ENCODE measurements around the gene KMT2A.
"Not testable (repeated sequence)": the region's sequence is repeated elsewhere in the genome, so short reads cannot be mapped to it uniquely, and the experiment has no call there.

The KMT2A gene

DNA sequence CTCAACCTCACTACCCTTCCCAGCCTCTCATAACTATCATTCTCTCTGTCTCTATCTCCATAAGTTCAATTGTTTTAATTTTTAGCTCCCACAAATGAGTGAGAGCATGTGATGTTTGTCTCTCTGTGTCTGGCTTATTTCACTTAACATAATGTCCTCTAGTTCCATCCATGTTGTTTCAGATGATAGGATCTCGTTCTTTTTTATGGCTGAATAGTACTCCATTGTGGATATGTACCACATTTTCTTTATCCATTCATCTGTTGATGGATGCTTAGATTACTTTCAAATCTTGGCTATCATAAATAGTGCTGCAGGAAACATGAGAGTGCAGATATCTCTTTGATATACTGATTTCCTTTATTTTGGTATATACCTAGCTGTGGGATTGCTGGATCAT is 44.9 kb downstream of the KMT2A start:
- not testable (repeated sequence) for DNase-seq (ENCODE audit: low read depth in 3 of 3, low spot score in 1 of 3)

- no peak for DNase-seq (ENCODE audit: low read depth in 3 of 3, low spot score in 1 of 3)
Measured at GRCh38 chr11:118484405-118484804, 48.1 kb downstream of the KMT2A start.

GRCh38 chr11:118485273-118485672 is 49.0 kb downstream of the KMT2A start:
- DNase-seq (ENCODE audit: low read depth in 3 of 3, low spot score in 1 of 3), result no peak

GRCh38 chr11:118488480-118489109 is 52.3 kb downstream of the KMT2A start:
- DNase-seq (ENCODE audit: low read depth in 3 of 3, low spot score in 1 of 3), result peak; percentile 47 to 74 (median 67)

DNA sequence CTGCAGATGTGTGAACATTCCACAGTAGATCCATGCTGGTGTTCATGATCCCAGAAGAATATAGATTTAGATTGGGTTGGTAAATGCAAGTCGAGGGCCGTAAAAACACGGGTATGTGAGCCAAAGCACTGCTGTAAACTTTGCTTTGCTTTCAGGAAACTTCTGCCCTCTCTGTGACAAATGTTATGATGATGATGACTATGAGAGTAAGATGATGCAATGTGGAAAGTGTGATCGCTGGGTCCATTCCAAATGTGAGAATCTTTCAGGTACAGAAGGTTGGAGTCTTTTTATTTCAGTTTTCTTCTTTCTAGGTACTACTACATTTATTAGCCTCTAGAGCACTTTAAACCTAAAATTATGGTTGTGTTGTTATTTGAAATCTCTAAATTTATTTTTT is 54.7 kb downstream of the KMT2A start:
- no peak for DNase-seq (ENCODE audit: low read depth in 3 of 3, low spot score in 1 of 3)

GRCh38 chr11:118497831-118498230 is 61.5 kb downstream of the KMT2A start:
- DNase-seq (ENCODE audit: low read depth in 3 of 3, low spot score in 1 of 3), result no peak

GRCh38 chr11:118503216-118503615 is 66.9 kb downstream of the KMT2A start:
- DNase-seq (ENCODE audit: low read depth in 3 of 3, low spot score in 1 of 3), result no peak

GRCh38 chr11:118511601-118512000 is 75.3 kb downstream of the KMT2A start:
- no peak for DNase-seq (ENCODE audit: low read depth in 3 of 3, low spot score in 1 of 3)

DNA sequence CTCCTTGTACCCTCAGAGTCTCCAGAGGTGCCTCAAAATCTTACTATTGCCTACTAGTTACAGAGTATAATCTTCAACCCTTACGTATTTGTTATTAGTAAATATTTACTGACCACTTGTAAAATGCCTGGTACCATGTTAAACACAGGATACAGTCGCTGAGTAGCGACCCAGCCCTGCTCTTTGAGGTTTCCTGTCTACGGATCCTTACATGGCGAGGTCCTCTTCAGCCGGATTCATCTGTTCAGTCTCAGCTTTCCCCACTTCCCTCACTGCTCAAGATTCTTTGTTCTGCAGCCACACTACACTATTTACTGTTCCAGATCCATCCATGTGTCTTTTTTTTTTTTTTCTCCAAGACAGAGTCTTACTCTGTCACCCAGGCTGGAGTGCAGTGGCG is 77.8 kb downstream of the KMT2A start:
- no peak for DNase-seq (ENCODE audit: low read depth in 3 of 3, low spot score in 1 of 3)

DNA sequence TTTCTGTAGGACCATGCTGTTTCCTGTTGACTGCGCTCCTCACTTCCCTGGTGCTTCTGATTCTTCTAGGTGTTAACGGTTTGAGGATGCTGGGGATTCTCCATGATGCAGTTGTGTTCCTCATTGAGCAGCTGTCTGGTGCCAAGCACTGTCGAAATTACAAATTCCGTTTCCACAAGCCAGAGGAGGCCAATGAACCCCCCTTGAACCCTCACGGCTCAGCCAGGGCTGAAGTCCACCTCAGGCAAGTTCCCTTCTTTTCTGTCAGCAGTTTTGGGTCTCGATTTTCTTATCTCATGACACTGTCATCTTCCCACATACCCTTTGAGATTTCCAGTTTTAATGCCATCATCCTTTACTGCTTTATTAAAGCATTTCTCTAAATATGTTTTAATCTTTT is 83.3 kb downstream of the KMT2A start:
- DNase-seq (ENCODE audit: low read depth in 3 of 3, low spot score in 1 of 3), result no peak

GRCh38 chr11:118521892-118522311 is 85.6 kb downstream of the KMT2A start:
- DNase-seq (ENCODE audit: low read depth in 3 of 3, low spot score in 1 of 3), result no peak

GRCh38 chr11:118522571-118523072 is 86.3 kb downstream of the KMT2A start:
- no peak for DNase-seq (ENCODE audit: low read depth in 3 of 3, low spot score in 1 of 3)

- DNase-seq (ENCODE audit: low read depth in 3 of 3, low spot score in 1 of 3), result no peak
Measured at GRCh38 chr11:118524356-118524755, 88.1 kb downstream of the KMT2A start.

- DNase-seq (ENCODE audit: low read depth in 3 of 3, low spot score in 1 of 3), result no peak
Measured at GRCh38 chr11:118524757-118525470, 88.6 kb downstream of the KMT2A start.

DNA sequence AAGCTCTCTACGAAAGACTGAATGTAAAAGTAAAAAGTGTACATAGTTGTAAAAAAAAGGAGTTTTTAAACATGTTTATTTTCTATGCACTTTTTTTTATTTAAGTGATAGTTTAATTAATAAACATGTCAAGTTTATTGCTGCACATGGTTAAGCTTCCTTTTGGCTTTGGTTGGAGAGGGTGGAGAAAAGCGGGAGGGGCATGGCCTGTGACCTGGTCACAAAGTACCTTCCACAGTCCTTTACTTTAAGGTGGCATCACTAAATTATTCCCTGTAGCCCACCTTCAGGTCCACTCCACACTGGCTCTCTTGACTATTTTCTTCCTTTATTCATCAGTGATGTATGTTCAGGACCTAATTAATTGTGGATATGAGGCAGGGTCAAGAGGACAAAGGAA is 90.4 kb downstream of the KMT2A start:
- DNase-seq (ENCODE audit: low read depth in 3 of 3, low spot score in 1 of 3), result no peak

DNA sequence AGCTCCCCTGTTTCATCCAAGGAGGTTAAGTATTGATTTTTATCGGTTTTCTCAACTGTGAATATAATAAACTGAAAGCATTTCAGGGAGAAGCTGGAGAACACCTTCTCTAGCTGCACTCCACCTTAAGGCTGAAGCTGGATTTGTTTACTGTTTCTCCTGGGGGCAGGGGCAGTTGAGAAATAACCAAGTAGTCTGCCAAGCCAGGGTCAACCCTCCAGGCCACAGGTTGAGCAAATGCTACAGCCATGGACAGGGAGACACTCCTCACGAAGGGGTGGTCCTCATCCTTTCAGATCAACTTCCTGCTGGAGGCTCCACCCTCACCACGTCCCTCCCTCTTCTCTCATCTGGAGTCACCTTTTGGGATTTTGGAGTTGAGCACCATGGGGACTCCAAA is 90.8 kb downstream of the KMT2A start, which contains the start of gene TTC36:
TSS of gene TTC36 (plus strand) at position 366 of the 400 bp plus-strand sequence. CDS start at position 387, 21 bp downstream.
- DNase-seq (ENCODE audit: low read depth in 3 of 3, low spot score in 1 of 3), result no peak

DNA sequence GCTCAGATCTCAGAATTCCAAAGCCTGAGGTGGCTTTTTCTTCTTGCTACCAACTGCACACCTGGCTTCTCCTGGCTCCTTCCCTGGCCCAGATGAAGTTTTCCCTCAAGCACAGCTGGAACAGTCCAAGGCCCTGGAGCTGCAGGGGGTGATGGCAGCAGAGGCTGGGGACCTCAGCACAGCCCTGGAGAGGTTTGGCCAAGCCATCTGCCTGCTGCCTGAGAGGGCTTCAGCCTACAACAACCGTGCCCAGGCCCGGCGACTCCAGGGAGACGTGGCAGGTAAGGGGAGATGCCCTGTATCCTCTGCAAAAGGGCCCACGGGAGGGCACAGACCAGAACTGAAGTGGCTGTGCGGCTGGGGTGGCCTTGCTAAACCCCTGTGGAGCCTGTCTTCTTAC is 92.2 kb downstream of the KMT2A start:
- no peak for DNase-seq (ENCODE audit: low read depth in 3 of 3, low spot score in 1 of 3)

DNA sequence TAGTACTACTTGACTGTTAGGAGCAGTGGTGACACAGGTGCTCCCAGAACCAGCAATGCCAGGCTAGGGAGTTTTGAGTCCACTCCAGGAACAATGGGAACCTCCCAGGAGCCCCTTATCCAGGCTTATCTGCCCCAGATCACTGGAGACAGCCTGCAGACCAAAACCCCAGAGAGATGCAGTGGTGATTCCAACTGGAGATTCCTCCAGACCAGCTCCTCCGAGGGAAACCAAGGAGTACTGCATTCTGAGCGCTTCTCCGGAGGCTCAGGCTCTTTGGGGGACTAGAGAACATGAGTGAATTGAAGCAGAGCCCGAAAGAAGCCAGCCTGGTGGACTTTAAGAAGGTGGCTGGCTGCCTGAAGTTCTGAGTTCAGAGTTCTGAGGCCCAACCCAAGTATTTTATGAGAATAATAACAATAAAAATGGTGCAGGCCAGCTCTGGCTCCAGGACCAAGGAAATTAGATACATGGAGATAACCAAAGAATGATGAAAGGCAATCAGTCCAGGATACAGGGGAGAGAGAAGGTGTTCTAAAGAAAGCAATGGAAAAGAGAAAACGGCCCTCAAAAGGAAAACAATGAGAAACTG is 93.4 kb downstream of the KMT2A start:
- DNase-seq (ENCODE audit: low read depth in 3 of 3, low spot score in 1 of 3), result no peak

DNA sequence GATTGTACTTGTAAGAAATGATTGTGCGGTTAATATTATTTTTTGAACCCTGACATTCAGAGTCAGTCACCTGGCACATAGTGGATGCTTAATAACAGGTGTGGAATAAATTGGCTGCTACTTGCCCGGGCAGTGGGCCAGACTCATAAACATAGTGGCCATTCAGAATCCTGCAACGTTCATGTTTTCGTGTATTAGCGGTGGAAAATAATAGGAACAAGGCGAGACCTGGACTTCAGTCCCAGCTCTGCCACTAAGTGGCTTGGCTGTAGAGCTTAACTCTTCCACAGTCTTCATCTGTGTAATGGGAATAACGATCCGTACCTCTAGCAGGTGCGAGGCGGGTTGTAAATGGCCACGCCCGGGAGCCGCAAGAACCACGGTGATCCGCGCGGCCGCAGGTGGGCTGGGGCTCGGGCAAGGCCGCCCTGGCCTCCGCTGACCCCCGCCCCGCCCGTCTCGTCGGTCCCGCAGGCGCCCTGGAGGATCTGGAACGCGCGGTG is 93.9 kb downstream of the KMT2A start:
- no peak for DNase-seq (ENCODE audit: low read depth in 3 of 3, low spot score in 1 of 3)

DNA sequence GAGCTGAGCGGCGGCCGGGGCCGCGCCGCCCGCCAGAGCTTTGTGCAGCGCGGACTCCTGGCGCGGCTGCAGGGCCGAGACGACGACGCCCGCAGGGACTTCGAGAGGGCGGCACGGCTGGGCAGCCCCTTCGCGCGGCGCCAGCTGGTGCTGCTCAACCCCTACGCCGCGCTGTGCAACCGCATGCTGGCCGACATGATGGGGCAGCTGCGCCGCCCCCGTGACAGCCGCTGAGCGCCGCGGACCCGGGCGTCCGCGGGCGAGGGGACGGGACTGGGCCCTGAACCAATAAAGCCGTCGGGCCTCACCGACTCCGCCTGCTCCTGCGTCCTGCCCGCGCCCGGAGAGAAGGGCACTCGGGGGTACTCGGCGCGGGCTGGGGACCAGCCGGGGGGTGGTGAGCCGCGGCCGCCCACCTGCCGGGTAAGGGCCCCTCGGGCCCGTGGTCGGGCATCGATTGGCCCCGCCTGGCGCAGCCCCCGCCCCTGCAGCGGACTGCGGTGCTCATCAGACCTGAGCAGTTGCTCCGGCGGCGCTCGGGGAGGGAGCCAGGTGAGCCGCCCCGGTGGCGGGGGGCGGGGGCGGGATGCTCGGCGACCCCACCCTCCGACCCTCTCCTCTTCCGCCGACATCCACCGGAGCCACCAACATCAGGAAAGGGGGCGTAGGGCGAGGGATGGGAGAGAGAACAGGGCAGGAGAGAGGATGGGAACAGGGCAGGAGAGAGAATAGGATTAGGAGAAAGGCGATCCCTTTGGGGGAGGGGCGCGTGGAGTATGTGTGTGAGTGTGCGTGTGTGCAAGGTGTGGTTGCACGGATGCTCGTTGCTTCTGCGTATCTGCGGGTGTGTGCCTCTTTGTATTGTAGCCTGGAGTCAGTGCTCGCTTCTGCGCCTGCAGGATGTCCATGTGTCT is 94.6 kb downstream of the KMT2A start, which contains the start of gene TMEM25:
TSS of gene TMEM25 (plus strand) at position 510 of the 914 bp plus-strand sequence. CDS start 610 bp downstream, outside the sequence.
- DNase-seq (ENCODE audit: low read depth in 3 of 3, low spot score in 1 of 3), result peak; percentile 4 to 69 (median 49)

DNA sequence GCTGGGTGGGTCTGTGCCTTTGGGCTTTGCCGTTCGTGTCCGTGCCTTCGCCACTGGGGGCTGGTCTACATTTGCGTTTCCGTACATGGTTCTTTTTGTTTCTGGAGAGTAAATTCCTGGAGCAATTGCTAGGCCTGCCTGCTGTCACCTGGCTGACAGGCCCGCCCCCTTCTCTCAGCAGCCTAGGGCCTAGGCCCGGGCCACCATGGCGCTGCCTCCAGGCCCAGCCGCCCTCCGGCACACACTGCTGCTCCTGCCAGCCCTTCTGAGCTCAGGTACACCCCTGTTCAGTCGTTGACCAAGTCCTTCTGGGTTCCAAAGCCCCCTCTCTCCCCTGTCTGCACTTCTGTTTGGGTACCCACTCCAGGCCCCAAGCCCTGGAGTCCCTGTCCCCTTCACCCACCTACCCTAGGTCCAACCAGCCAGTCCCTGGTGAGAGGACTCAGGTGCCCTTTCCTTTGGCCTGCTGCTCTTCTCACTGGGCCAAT is 95.3 kb downstream of the KMT2A start:
- no peak for DNase-seq (ENCODE audit: low read depth in 3 of 3, low spot score in 1 of 3)

Data from stimulated activated CD4-positive, alpha-beta T cell treated with anti-CD3 and anti-CD28 coated beads, TNF-alpha, amount 100 ng/mL, for 1 hour (primary cell).